GM21723 (cell line): ENCODE measurements around the gene TMEM203.
"Not testable (repeated sequence)": the region's sequence is repeated elsewhere in the genome, so short reads cannot be mapped to it uniquely, and the experiment has no call there.

ENCODE experiments used
- ATAC-seq: cut with Tn5 transposase; IDR thresholded peaks from one replicate; pipeline ENCODE4 v1.9.1; 2021; ENCODE audit warnings: mild to moderate bottlenecking, moderate library complexity; ENCODE audit not compliant: unreplicated experiment

The TMEM203 gene, protein sequence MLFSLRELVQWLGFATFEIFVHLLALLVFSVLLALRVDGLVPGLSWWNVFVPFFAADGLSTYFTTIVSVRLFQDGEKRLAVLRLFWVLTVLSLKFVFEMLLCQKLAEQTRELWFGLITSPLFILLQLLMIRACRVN

DNA sequence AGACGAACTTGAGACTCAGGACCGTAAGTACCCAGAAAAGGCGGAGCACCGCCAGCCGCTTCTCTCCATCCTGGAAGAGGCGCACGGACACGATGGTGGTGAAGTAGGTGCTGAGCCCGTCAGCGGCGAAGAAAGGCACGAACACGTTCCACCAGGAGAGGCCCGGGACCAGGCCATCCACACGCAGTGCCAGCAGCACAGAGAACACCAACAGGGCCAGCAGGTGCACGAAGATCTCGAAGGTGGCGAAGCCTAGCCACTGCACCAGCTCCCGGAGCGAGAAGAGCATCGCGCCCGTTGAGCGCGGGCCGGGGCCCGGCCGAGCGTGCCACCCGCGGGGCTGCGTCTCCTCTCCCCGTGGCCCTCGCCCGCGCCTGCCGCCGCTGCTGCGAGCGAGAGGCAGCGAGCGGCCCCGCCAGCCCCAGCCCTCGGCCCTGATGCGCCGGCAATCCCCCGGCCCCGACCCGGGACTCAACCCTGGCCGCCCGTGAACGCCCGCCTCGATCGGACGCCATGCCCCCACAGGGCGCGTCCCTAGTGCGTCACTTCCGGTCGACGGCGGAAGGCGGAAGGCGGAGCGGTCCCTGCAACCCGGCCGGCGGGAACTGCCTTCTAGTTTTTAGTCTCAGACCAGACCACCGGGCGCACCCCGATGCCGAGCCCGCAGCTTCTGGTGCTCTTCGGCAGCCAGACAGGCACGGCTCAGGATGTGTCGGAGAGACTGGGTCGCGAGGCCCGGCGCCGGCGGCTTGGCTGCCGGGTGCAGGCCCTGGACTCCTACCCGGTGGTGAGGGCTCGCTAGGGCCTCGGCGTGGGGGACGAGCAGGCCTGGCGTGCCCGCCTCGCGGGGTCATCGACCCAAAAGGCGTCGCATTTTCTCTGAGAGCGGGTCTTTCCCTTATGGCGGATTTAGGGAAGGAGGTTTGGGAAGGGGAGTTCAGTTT is at the start of gene TMEM203, which contains the start of gene NDOR1:
TSS of gene TMEM203 (minus strand) at position 523 of the 944 bp plus-strand sequence. CDS start at position 289, 234 bp downstream.
TSS of gene NDOR1 (plus strand) at position 575 of the 944 bp plus-strand sequence. CDS start at position 653, 78 bp downstream.
- ATAC-seq: peak; percentile 49

DNA sequence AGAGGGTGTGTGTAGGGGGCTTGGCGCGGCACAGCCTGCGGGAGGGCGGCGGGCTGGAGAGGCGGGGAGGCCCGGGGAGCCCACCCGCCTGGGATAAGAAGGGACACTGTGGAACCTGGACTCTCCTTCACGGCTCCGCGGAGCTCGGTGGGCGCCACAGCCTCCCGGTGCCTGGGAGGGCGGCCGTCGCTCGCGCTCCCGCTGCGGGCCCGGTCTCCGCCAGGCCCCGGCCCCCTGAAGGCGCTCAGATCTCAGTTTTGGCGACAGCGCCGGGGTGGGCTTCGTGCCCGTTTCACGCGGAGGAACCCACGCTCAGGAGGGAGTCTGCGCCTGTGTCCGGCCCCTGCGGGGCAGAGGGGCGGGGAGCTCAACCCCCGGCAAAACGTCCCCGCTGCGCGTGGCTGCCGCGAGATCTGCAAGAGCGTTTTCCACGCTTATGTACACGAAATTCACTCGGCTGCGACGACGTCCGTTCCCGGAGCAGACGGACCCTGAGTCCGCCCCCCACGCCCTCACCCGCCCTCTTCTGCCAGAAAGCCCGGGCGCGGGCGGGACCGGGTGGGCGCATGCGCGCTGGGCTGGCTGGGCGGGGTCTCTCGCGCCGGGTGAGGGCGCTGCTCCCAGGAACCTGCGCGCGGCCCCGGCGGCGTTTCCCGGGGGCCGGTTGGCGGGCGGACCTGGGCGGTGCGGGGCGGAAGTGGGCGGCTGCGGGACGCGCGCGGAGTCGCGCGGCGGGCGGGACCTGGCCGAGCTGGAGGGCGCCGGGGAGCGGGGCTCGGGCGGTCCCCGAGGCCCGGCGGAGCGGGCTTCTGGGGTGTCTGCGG is 49.4 kb upstream of the TMEM203 start, which contains the start of gene NELFB:
TSS of gene NELFB (plus strand) at position 704 of the 824 bp plus-strand sequence.
- ATAC-seq: peak; percentile 62

DNA sequence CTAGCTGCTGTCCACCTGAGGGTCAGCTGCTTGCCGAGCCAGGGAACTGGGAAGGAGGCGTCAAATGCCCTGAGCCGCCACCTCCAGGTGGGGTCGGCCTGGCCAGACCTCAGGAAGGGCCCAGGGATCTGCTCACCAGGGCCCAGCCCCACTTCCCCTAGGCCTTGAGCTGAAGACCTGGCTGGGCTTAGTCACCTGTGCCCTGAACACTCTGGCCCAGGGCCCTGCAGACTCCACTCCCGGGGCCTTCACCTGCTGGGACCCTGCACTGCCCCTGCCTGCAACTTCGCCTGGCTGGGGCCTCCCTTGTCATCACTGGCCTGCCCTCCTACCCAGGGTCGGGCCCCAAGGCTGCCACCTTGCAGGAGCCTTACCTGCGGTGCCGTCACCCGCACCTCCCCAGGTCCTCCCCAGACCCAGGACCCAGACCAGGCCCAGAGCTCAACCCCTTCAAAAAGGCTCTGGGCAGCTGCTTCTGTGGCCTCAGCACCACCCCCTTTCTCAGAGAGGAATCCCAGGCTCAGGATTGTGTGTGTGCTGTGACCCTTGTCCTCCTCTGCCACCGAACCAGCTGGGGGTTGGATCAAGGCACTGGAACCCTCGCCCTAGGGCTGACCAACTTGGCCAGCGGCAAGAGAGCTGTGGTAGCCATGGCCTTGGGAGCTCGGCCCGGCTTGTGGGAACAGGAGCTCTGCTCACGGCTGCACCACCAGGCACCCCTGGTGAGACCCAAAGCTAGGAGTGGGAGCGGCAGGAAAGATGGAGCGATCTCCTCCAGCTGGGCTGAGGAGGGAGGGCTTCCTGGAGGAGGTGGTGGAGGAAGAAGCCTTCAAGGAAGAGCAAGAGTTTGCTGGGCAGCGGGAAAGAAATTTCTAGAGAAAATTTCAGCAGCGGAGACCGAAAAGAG is 48.5 kb upstream of the TMEM203 start:
- no peak for ATAC-seq

DNA sequence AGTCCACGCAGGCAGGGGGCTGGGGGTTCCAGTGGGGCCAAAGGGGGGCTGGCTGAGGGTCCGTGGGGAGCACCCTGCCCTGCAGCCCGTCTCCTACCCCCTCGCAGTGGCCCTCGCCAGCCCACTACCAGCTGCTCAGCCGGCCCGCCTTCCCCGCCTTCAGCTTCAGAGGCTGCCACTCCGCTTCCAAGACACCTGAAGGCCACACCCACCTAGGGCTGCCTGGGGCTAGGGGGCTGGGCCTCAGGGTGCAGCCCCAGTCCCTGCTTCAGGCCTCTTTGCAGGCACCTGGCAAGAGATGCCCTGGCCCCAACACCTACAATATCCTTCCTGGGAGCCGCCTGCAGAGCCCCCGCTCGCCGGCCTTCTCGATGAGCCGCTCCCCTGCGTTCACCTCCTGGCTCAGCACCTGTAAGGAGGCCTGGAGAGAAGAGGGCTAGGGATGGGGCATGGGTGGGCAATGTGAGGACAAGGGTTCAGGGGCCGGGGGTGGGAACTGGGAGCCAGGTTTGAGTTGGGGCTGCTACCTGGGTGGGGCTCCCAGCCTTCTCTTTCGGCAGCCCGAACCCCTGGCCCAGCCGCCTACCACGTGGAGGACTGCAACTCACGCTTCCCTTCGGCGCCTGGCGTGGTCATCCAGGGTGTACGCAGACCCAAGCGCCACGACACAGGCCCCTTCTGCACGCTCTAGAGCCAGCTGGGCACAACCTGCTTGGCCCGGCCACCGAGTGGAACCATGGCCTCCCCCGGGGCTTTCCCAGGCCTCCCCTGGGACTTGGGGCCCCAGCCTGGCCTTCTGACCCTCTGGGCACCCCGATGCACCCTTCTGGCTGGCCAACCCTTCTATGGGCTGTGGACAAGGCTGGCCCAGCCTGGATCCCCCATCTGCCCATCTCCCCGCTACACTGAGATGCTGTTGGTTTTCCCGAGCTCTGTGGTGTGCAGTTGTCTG is 47.4 kb upstream of the TMEM203 start:
- ATAC-seq: no peak

DNA sequence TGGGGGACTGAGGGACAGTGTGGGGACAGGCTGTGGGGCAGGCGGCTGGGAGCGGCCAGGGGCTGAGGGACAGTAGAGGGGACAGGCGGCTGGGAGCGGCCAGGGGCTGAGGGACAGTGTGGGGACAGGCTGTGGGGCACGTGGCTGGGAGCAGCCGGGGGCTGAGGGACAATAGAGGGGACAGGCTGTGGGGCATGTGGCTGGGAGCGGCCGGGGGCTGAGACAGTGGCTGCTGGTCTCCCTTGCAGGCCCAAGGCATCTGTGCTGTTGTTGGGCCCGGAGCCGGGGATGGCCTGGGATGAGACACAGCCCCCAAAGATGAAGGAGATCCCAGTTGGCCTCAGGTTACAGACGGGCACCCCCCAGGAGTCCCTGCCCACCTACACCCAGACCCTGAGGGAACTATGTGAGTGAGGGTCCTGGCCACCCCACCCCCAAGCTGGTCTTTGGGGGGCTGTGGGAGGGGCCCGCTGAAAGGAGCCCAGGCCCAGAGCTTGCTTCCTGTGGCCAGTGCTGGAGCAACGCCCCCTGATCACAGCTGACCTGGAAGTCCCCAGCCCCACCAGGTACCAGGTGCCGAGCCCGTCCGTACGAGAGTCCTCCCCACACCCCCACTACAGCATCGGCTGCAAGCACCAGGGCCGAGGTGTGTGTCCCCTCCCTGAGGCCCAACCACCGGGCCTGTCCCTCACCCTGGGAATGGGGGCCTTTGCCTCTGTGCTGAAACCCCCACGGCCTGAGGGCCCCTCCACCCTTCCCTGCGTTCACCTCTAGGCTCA is 46.2 kb upstream of the TMEM203 start:
- ATAC-seq: no peak

DNA sequence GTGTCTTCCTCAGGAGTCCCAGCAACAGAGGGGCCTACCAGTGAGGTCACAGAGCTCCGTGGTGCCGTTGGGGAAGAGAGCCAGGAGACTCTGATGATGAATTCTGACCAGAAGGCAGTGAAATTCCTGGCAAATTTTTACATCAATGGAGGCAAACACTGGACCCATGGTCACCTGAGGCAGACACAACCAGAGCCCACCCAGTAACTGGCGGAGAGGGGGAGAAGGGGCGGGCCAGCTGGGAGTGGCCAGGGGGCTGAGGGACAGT is 45.7 kb upstream of the TMEM203 start, which contains the start of gene STPG3:
TSS of gene STPG3 (plus strand) at position 93 of the 268 bp plus-strand sequence. CDS start at position 94, 1 bp downstream.
- ATAC-seq: no peak

DNA sequence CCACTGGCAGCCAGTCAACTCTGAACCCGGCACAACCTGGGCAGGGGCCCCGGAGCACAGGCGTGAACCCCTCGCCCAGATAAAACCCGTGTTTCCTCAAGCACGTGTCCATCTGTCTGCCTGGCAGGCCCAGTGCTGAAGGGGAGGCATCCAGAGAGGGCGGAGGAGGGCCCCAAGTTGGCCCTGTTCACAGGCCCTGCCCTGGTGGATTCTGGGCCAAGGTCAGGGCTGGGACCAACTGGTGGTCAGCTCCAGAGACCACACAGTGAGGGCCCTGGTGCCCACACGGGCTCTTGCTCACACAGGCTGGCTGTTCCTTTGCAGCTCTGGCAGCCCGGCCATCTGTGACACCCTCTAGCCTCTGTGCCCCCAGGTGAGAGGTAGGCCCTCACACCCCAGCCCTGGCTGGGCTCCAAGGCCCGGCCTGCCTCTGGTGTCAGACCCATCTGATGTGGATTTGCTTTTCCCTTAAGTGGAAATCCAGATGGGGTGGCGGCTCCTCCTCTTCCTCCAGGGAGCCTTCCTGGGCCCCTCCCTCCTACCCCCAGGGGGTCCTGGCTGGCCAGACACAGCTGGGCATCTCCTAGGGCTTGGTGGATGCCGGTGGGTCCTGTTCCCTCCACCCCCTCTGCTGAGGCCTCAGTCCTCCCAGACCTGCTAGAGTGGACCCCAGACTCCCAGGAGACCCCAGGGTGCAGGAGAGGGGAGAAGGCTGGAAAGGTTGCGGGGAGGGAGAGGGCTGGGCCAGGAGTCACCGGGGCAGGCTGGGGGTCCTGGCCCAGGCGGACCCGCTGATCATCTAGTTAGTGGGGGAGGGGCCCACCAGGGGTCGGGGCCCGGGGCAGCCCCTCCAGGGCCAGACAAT is 45.1 kb upstream of the TMEM203 start:
- no peak for ATAC-seq

DNA sequence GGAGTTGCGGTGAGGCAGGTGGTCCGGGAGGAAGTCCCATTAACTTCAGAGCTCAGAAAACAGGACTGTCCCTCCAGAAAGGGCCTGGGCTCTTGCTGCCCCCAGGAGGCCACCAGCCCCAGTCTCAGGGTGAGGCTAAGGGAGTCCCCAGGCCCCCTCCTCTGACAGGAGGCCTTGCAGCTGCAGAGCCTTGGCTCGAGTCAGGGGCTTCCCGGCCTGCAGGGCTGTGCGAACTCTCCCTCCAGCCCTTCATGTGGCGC is 42.4 kb upstream of the TMEM203 start:
- ATAC-seq: no peak

DNA sequence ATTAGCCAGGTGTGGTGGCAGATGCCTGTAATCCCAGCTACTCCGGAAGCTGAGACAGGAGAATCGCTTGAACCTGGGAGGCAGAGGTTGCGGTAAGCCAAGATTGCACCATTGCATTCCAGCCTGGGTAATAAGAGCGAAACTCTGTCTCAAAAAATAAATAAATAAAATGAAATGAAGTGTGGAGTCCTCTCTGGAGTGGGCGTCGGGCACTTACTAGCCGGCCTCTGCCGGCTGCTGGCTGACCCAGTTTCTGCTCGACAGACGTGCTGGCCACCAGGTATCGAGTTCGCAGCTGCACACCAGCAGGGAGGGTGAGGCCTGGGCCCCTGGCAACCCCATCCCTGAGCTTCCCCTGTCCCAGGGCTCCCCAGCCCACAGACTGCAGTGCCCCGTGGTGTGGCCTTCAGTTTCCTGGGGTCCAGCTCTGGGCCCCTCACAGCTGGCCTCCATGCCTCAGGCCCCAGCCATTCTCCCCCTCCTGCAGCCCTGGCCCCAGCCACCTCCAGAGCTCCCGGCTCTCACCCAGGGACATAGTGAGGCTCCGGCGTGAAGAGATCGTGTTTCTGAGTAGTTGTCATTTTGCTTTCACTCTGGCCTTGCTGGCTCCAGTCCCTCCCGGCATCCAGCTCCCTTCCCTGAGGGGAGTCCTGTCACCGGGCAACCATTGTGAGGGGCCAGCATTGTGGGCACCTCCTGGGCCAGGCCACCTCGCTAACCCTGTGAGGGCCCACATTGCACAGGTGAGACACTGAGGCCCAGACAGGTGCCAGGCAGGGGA is 41.9 kb upstream of the TMEM203 start:
- ATAC-seq: no peak

DNA sequence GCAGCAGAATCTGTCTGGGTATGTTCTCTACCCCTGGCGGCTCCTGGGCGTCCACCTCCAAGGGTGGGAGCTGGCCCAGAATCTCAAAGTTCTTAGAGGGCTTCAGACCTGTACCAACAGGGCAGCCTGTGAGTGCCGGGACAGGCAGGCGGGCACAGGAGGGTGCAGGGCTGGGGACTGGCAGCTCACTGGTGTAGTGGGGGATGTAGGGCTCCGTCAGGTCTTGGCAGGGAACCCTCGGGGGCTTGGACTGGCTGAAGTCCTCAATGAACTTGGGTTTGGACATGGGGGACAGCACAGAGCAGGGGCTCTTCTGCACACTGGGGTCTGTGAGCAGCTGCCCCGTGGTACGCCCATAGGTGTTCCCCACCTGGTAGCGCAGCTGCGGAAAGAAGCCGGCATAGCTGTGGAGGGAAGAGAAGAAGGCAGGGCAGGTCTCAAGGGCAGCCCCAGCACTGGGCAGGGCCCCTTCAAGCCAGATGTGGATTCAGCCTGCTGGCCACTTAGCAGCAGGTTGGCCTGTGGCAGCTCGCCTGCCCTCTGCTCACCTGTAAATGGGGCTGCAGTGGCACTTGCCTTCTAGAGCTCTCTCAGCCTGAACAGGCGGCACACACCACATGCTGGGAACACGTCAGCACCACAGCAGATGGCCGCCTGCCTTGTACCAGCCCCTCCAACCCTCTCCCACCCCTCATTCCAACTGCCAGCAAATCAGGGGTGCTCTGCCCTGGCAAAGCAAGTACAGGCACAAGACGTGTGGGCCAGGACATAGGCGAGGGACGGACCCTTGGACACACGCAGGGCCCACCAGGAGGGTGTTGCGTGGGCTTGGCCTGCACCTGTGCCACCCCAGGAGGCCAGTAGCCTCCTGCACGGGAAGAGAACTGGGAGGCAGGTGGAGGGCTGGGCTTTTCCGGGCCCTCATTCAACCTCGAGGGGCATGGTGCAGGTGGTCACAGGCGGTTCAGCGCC is 40.3 kb upstream of the TMEM203 start:
- ATAC-seq: no peak

DNA sequence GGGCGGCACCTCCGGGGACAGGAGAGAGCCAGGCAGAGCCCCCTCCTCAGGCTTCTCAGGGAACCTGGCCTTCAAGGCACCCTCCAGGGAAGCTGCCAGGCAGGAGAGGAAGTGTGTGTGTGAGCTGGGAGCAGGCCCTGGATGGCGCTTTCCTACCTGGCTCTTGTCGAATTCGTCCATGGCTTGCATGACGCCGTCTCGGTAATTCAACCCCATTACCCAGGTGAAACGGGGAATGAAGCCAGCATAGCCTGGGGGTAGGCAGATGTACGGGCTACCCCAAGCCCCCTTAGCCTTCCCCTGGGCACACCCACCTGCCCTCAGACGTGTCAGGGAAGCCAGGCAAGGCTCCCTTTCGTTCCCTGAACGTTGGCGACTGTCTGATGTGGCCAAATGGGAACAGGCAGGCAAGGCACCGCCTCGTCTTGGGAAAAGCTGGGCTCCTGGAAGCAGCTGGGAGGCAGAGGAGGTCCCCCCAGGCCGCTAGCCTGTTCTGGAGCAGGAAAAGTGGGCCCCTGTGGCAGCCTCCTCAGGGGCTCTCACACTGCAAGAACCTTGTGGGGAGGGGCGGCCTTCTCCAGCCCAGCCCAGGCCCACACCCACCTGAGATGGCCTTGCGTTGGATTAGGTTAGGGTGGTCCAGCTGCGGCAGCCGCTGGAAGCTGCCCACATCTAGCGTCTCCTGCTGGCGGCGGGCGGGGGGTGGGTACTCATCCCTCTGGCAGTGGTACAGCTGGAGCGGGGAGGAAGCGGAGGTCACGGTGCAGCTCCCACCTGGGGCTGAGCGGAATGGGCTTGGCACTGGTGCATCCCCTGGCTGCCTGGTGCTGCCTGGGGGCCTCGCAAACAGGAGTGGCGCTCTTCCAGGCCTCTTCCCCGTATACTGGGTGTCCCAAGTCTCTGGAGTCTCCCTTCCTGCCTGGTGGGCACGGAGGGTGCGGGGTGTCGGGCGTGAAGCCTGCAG is 39.3 kb upstream of the TMEM203 start:
- ATAC-seq: no peak

DNA sequence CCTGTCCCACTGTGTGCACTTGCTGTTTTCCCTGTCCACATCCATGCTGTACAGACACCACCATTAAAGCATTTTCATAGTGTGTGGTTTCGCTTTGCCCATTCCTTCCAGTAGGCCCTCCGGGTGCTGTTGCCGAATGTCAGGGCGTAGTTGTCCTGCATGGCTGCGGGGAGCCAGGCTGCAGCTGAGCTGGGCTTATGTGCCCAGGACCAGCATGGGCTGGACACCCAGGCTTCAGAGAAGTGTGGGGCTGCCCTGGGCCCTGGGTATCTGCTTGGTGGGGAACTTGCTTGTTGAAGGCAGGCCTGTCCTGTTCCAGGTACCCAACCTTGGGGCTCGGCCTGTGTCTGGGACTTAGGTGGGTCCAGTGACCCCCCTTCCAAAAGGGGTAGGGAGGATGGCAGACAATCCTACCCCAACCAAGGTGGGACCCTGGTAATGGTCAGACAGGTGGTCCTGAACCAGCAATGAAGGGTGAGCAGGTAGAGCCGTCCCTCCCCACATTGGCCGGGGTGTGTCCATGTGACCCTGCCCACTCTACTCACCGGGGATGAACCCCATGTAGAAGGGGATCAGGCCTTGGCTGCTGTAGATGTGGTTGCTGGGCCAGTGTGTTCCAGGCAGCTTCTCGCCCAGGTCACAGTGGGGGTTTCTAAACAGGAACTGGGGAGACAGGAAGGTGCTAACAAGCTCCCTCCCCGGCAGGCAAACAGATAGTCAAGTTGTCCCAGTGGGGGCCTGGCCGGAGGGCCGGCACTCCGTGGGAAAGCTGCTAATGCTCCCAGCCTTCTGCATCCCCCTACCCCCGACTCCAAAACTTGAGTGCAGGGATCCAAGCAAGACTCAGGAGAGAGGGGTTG is 38.4 kb upstream of the TMEM203 start:
- ATAC-seq: no peak

DNA sequence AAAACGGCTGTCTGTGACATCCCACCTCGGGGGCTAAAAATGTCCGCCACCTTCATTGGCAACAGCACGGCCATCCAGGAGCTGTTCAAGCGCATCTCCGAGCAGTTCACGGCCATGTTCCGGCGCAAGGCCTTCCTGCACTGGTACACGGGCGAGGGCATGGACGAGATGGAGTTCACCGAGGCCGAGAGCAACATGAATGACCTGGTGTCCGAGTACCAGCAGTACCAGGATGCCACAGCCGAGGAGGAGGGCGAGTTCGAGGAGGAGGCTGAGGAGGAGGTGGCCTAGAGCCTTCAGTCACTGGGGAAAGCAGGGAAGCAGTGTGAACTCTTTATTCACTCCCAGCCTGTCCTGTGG is 37.8 kb upstream of the TMEM203 start:
- ATAC-seq: not testable (repeated sequence)
